GM10266 (cell line): Measurements from ENCODE around the gene STOX2.
"Not testable (repeated sequence)": the region's sequence is repeated elsewhere in the genome, so short reads cannot be mapped to it uniquely, and the experiment has no call there.

Experiments used
- DNase-seq: peaks from one replicate; pipeline ENCODE4 v3.0.0; 2012; ENCODE audit errors: extremely low spot score
- TF ChIP-seq, protein P1 (sequence below): IDR thresholded peaks from 2 replicates; pipeline ENCODE4 v1.5.1; 2012; ENCODE audit warnings: mild to moderate bottlenecking, low read depth; ENCODE audit not compliant: control insufficient read depth, insufficient read depth; ENCODE audit errors: missing control alignments

The STOX2 gene

GRCh38 chr4:184041156-184041555, 136.0 kb downstream of the STOX2 start:
- TF ChIP-seq, protein P1, sequence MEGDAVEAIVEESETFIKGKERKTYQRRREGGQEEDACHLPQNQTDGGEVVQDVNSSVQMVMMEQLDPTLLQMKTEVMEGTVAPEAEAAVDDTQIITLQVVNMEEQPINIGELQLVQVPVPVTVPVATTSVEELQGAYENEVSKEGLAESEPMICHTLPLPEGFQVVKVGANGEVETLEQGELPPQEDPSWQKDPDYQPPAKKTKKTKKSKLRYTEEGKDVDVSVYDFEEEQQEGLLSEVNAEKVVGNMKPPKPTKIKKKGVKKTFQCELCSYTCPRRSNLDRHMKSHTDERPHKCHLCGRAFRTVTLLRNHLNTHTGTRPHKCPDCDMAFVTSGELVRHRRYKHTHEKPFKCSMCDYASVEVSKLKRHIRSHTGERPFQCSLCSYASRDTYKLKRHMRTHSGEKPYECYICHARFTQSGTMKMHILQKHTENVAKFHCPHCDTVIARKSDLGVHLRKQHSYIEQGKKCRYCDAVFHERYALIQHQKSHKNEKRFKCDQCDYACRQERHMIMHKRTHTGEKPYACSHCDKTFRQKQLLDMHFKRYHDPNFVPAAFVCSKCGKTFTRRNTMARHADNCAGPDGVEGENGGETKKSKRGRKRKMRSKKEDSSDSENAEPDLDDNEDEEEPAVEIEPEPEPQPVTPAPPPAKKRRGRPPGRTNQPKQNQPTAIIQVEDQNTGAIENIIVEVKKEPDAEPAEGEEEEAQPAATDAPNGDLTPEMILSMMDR, result no peak
- no peak for DNase-seq

GRCh38 chr4:184046148-184046547, 141.0 kb downstream of the STOX2 start:
- TF ChIP-seq, protein P1, result no peak
- DNase-seq, result no peak

DNA sequence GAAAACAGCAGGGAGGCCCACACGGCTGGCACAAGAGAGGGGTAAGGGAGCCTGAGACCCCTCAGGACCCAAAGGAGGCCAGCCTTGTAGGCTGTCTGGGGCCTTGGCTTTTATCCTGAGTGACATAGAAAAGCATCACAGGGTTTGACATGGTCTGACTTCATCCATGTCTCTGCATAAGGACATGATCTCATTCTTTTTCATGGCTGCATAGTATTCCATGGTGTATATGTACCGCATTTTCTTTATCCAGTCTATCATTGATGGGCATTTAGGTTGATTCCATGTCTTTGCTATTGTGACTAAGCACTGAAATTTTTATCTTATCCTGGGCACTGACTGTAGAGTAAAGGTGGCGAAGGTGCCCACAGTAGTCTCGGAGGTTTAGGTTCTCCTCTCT, 146.2 kb downstream of the STOX2 start:
- DNase-seq, result not testable (repeated sequence)

DNA sequence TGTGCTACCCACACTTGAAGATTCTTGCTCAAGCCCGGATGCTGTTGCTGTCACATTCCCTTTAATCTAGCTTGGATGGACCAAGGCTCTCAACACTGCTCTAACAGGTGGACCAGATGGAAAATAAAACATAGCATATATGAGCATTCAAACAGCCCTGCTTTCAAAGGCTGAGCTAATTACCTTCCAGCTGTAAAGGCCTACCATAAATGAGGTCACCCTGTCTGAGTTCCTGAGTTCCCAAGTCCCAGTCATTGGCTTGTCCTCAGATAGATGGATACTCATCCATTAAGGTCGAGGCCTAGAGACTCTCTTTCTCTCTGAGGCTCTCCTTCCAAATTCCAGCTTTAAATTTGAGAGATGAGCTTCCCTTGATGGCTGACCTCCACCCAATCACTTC, 147.5 kb downstream of the STOX2 start:
- TF ChIP-seq, protein P1, result no peak
- DNase-seq, result no peak

- TF ChIP-seq, protein P1, result no peak
- DNase-seq, result no peak
Measured at GRCh38 chr4:184053434-184053833, 148.3 kb downstream of the STOX2 start.

DNA sequence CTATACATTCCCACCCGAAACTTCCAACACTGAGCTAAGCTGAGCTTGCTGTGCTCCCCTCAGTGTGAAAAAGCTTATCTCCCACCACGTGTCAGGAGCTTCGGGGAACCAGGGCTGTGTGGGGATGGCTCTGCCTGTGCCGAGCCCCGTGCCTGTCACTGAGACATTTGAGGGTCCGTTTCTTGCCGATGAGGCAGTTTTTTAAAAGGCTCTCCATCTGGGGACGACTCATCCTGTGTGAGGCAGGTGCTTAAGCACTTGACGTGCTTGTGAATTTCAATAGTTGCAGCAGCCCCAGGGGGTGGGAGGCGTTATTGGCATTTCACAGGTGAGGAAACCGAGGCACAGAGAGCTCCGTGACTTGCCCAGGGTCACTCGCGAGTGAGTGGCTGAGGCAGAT, 151.8 kb downstream of the STOX2 start:
- TF ChIP-seq, protein P1, result no peak
- DNase-seq, result no peak

DNA sequence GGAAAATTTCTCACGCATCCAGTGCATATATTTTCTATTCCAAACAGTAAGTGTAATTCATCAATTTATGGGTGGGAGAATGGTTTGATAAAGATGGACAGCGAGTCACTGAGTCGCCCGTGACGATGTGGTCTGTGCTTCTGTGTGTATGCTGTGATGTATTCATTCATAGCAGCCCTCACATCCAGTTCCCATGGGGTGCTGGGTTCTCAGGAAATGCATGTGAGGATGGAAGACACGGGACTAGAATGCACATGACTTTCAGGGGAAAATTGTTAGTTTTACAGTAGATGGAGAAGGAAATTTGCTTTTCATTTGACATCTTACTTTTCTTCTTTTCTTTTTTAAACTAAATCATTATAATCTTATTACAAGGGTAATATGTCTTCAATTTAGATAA, 152.9 kb downstream of the STOX2 start:
- DNase-seq, result no peak
- TF ChIP-seq, protein P1, result no peak

GRCh38 chr4:184059099-184059498, 154.0 kb downstream of the STOX2 start:
- no peak for DNase-seq
- TF ChIP-seq, protein P1, result no peak
